ENCODE measurements around the gene GRIPAP1.
"Not testable (repeated sequence)": the region's sequence is repeated elsewhere in the genome, so short reads cannot be mapped to it uniquely, and the experiment has no call there.

Gene GRIPAP1

GRCh38 chrX:48997455-48997854 is 4.6 kb downstream of the GRIPAP1 start:
- no peak for DNase-seq

GRCh38 chrX:48996969-48997368 is 5.1 kb downstream of the GRIPAP1 start:
- DNase-seq = no peak

- no peak for DNase-seq
These were observed 9.7 kb downstream of the GRIPAP1 start for GRCh38 chrX:48992341-48992740.

DNA sequence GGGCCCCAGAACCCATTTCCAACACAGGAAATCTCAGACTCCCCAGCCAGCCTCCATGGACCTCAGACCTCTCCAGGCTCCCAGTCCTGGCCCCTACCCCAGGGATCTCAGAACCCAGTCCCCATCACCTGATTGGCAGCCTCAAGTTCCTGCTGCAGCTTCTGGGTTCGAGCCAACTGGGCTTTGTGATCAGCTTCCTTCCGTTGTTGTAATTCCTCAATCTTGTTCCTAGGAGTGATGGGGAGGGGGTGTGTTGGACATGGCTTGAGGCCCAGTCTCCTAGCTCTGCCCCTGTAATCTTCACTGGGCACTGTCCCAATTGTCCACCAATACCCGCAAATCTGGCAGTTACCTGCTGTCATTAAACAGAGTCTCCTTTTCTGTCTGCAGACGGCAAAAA is 12.6 kb downstream of the GRIPAP1 start:
- DNase-seq = no peak

GRCh38 chrX:48983896-48984295 is 18.2 kb downstream of the GRIPAP1 start:
- no peak for DNase-seq

DNA sequence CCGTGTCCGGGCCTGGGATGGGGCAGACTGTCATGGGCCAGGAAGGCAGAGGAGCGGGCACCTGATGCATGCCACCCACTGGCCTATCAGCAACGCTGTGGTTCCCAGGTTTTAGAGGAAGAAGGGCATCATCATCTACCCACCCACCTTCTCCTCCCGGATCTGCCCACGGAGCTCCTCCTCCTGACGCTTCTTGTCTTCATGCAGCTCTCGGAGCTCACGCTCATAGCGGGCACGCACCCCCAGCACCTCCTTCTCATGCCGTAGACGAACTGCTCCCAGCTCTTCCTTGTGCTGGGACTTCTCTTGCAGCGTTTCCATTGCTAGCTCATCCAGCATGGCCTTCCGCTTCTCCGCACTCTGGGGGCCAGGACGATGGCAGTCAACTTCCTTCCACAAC is 19.0 kb downstream of the GRIPAP1 start:
- no peak for DNase-seq

DNA sequence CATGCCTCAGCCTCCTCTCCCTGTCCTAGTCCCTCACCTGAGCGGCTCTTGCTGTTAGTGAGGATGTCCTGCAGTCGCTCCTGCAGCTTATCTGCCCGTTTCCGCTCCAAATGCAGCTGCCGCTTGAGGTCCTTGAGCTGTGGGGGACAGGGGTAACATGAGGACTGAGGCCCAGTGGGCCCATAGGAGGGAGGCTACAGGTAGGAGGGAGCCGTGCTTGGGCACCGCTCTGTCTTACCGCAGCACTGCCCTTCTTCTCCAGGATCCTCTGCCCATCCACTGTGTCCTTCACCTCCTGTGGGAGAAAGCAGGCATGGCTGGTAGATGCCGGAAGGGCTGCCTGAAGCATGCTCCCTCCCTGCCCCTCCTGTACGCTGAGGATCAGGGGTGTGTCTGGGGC is 20.9 kb downstream of the GRIPAP1 start:
- no peak for DNase-seq

- DNase-seq = not testable (repeated sequence)
These were observed 21.7 kb downstream of the GRIPAP1 start for GRCh38 chrX:48980341-48980740.

DNA sequence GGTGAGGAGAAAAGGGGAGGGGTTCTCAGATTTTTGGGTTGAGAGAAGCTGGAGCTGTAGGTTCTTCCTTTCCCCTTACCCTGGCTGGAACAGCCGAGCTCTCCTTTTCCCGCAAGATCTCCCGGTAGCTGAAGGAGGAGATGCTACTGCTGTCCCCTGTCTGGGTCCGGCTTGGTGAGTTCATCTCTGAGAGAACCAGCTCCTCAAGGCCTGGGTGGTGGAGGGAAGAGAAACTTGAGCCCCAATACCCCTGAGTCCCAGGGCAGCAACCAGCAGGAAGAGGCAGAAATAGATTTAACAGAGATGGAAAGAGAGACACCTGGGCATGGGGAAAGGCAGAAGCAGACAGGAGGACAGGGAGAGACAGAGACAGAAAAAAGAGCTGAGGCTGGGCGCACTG is 23.8 kb downstream of the GRIPAP1 start:
- no peak for DNase-seq

DNA sequence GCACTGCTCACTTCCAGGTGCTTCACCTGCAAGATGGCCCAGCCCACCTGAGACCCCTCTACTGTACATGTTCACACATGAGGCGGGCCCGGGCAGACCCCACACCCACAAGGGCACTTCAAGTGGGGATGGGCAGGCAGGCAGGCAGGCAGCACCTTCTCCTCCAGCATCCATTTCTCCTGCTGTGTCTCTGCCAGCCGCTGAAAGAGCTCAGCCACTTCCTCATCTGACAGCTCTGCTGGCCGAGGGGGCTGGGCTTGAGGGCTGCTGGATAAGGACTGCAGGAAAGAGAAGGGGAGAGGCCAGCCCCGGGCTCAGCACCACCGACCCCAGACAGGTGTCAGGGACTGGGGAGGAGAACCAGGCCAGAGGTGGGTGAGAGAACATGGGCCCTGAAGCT is 26.0 kb downstream of the GRIPAP1 start:
- DNase-seq = no peak

GRCh38 chrX:48975541-48975940 is 26.5 kb downstream of the GRIPAP1 start:
- no peak for DNase-seq

DNA sequence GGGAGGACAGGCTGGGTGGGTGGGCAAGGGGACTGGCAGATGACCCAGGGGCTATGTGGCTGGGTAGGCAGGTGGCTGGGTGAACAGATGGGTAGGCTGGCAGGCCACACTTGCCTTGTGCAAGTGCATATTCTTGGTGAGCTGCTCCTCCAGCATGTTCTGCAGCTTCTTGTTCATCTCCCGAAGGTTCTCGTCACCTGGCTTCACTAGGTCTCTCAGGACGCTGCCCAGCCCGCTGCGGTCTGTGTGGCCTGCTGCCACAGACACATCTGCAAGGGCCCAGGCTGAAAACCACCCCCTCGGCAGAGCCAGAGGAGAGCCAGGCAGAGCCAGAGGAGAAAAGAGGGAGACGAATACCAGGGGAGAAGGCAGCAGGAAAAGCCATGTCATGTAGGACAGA is 27.0 kb downstream of the GRIPAP1 start:
- no peak for DNase-seq

DNA sequence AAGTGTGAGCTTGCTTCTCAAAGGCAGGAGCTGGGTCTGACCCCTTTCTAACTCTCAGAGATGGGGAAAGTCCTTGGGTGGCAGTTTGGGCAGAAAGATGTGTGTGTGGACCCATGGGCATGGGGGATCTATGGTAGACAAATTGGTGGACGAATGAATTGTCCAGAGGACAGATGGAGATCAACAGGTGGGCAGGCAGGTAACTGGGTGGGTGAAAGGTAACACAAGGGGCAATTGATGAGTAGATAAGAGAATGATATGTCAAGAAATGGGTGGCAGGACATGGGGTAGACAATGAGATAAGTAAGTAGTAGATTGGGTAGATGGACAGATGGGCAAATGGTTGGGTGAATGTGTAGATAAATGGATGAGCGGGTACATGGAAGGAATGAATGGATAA is 27.5 kb downstream of the GRIPAP1 start:
- DNase-seq = no peak

DNA sequence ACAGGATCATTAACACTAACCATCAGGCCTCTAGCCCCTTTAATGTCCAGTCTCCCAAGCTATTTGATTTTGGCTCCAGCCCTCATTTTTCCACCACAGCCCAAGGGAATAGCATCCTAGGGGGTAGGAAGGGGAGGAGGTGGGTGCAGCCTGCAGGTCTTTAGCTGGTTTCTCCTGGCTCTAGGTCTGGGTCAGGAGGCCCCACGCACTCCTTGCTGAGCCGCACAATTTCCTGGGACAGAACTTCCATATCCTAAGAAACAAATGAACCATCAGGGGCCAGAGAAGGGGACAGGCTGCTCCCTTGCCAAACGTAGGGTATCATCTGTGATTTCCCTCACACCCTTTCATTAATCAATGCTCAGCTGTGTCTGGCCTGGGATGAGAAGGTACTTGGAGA is 28.0 kb downstream of the GRIPAP1 start:
- DNase-seq = no peak

GRCh38 chrX:48972220-48973164 is 29.6 kb downstream of the GRIPAP1 start:
- DNase-seq = no peak

GRCh38 chrX:48971249-48972219 is 30.5 kb downstream of the GRIPAP1 start, which contains the start of gene KCND1:
TSS of gene KCND1 (minus strand) at chrX:48971844. CDS start at chrX:48970271, 1,573 bp downstream.
- DNase-seq = no peak

DNA sequence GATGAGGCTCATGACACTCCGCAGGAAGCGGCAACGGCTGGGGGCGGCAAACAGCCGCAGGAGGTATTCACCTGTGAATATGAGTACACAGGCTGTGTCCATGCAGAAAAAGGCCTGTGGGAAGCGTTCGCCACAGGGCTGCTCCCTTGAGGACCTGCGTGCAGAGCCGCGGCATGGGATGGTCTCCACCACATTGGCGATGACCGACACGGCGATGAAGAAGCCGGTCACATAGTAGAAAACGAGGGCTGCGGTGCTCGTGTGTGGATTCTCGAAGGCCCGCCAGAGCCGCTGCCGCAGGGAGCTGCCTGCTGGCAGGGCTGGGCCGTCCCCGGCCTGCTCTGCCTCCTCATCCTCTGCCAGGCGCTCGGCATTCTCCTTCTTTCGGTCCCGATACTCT is 32.6 kb downstream of the GRIPAP1 start:
- DNase-seq = no peak

DNA sequence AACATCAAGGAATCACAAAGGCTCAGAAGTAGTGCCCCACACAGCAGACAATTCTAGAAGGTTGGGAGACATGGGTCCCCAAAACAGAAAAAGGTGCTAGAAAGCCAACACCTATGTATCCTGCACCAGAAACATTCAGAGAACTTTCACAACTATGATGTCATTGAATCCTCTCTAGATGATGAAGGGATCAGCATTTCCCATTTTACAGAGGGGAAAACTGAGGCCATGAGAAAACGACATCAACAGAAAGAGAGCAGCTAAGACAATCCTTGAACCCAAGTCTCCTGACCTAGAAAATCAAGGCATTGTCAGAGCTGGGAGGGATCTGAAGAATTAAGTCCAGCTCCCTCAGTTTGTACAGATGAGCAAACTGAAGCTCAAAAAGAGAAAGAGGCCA is 33.7 kb downstream of the GRIPAP1 start:
- no peak for DNase-seq

- no peak for DNase-seq
These were observed 35.1 kb downstream of the GRIPAP1 start for GRCh38 chrX:48966796-48967579.

GRCh38 chrX:48965959-48966358 is 36.1 kb downstream of the GRIPAP1 start:
- DNase-seq = no peak

GRCh38 chrX:48961585-48962091 is 40.4 kb downstream of the GRIPAP1 start:
- no peak for DNase-seq

- DNase-seq = no peak
These were observed 41.8 kb downstream of the GRIPAP1 start for GRCh38 chrX:48960291-48960690.

Data from GF-D8 (cell line).